NOMO-1 treated with DMSO at 0.1 percent for 48 hours (cell line): Measurements from ENCODE around the gene CLINT1.
"Not testable (repeated sequence)": the region's sequence is repeated elsewhere in the genome, so short reads cannot be mapped to it uniquely, and the experiment has no call there.

Source experiments
- DNase-seq: peaks from one replicate; lab custom pipeline; 2025; ENCODE audit not compliant: unreplicated experiment; lab: John Stamatoyannopoulos, UW

CLINT1 gene

DNA sequence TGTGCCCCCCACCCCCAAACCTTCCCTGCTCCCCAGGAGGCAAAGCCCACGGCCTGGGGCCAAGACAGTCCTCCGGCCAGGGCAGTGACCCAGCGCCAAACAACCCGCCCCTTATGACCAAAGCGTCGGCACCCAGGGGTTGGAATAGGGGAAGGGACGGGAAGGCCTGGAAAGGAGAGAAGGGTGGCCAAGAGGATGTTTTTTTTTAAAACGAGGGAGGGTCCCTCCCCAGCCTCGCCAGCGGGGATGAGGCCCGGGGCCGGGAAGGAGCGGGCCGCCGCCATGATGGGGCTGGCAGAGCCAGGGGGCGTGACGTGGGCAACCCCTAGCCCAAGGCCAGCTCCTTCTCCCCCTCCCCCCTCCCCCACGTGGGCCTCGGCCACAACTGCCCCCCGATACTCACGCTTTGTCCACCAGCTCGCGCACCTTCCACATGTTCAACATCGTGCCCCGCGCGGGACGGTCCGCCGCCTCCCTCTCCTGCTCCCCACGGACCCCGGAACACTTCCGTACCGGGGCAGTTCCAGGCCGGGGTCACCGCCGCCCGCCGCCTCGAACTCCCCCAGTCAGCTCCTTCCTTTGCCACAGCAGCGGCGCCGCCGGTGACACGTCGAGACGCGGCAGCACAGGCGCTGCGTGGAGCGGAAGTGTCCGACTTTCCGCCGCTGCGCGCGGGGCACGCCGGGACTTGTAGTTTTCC is at the start of gene CLINT1:
Gene CLINT1 (minus strand): TSS at position 619 of the 700 bp plus-strand sequence. CDS start 175 bp downstream, at position 444.
- DNase-seq = peak; percentile 84

DNA sequence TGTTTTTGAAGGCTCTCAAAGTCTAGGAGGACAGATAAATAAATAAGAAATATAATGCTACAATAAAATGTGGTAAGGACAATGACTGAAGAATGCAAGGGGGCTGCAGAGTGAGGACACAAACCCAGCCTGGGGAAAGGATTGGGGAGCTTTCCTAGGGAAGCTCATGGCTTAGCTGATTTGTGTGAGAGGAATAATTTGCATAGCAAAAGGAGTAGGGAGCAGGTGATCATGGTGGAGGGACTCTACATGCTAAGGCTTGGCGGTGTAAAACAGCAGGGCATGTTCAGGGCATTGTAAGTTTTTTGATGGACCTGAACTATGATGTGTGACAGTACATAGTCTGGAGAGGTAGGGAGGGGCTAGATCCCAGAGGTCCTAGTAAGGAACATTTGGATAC is 49.5 kb upstream of the CLINT1 start:
- no peak for DNase-seq

GRCh38 chr5:157907479-157907878 is 48.5 kb upstream of the CLINT1 start:
- no peak for DNase-seq

DNA sequence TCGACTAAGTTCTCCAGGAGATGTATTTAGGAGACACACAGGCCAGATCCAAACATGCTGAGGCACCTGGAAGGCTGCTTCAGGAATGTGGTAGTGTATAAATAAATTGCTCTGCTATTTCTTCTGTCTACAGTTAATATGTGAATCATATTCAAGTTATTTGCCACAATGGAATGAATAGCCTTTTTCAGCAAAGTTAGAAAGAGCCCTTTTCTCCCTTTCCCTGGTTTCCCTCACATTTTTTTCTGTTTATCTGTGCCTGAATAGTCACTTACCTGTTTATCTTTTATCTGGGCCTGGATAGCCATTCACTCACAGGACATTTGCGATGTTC is 44.1 kb upstream of the CLINT1 start:
- DNase-seq = no peak

DNA sequence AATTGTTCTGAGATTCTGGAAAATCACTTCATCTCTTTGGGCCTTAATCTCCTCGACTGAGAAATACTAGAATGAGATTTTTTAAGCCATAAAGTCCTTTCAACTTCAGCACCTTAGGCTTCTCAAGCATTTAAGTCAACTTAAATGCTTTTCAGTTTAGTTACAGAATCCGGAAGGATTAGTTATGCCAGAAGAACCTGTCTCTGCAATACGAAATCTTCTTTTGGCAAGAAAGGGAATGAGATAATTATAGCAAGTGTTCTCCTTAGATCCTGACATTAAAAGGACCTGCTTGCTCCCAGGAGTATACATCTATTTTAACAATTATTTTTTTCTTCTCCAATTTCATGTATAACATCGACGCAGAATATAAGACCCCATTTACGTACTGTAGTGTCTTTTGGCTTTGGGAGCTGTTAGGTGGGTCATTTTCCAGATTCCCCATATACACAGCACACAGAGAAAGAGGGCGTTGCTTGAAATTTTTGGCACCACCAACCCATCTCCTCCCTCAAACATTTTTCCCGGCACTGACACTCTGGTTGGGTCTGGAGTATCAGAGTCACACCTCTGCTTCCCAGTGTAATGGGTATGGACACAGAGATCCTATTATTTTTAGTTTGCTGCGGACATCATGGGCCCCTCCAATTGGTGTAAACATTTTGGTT is 43.6 kb upstream of the CLINT1 start:
- no peak for DNase-seq

DNA sequence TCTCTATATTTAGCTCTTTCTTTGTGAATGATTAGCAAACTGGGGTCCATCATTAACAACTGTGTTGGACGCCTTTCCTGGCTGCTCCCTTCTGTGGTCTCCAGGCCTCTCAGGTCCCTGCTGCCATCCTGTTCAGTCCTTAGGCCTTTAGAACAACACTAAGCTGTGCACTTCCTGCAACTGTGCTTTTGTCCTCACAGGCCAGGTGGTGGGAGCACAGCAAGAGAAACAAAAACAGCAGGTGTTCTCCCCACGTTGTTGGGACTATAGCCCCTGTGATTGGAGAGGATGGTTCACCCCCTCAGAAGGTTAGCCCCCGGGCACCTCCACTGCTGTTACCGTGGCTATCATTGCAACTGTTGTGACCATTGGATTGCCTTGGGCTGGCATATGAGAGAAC is 41.7 kb upstream of the CLINT1 start:
- no peak for DNase-seq

DNA sequence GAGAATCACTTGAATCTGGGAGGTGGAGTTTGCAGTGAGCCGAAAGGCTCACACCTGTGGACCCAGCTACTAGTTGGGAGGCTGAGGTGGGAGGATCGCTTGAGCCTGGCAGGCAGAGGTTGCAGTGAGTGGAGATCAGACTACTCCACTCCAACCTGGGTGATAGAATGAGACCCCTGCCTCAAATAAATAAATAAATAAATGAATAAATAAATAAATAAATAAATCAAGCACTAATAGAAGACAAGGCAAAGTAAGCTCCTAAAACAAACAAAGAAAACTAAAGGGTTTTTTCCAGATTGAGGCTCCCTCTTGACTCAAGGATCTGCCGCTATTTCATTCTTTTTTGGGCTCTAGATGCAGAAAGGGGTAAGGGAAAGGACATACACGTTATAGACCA is 34.7 kb upstream of the CLINT1 start:
- no peak for DNase-seq

DNA sequence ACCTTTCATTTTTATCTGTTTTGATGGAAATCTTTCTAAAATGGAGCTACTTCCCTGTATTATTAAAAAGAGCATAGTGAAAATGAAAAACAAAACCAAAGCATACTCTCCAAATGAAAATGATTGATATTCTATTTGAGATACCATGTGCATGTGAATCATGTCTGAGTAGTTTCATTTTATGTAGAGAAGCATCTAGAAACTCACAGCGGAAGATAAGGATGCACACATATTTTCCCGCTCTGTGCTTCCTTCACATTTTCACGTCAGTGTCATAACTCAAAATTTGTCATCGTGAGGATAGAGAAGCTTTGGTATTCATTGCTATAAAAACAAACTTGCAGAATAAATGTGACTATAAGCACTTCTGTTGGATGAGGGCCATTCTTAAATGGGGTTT is 34.0 kb upstream of the CLINT1 start:
- DNase-seq = no peak

GRCh38 chr5:157890836-157891597 is 32.1 kb upstream of the CLINT1 start:
- DNase-seq = peak; percentile 64

GRCh38 chr5:157888814-157889532 is 30.0 kb upstream of the CLINT1 start:
- peak; percentile 51 for DNase-seq

- no peak for DNase-seq
Measured at GRCh38 chr5:157886796-157887380, 27.9 kb upstream of the CLINT1 start.

- DNase-seq = not testable (repeated sequence)
Measured at GRCh38 chr5:157885051-157885450, 26.1 kb upstream of the CLINT1 start.

DNA sequence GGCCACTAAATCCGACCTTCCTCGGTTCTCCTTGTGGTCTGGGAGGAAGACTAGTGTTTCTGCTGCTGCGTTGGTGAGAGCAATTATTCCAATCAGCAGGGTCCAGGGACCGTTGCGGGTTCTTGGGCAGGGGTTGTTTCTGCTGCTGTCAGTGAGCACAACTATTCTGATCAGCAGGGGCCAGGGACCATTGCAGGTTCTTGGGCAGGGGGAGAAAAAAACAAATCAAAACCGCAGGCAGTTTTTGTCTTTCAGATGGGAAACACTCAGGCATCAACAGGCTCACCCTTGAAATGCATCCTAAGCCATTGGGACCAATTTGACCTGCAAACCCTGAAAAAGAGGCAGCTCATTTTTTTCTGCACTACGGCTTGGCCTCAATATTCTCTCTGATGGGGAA is 22.6 kb upstream of the CLINT1 start:
- DNase-seq = not testable (repeated sequence)

- peak; percentile 69 for DNase-seq
Measured at GRCh38 chr5:157877821-157878220, 18.9 kb upstream of the CLINT1 start.

- no peak for DNase-seq
Measured at GRCh38 chr5:157874861-157875260, 15.9 kb upstream of the CLINT1 start.

DNA sequence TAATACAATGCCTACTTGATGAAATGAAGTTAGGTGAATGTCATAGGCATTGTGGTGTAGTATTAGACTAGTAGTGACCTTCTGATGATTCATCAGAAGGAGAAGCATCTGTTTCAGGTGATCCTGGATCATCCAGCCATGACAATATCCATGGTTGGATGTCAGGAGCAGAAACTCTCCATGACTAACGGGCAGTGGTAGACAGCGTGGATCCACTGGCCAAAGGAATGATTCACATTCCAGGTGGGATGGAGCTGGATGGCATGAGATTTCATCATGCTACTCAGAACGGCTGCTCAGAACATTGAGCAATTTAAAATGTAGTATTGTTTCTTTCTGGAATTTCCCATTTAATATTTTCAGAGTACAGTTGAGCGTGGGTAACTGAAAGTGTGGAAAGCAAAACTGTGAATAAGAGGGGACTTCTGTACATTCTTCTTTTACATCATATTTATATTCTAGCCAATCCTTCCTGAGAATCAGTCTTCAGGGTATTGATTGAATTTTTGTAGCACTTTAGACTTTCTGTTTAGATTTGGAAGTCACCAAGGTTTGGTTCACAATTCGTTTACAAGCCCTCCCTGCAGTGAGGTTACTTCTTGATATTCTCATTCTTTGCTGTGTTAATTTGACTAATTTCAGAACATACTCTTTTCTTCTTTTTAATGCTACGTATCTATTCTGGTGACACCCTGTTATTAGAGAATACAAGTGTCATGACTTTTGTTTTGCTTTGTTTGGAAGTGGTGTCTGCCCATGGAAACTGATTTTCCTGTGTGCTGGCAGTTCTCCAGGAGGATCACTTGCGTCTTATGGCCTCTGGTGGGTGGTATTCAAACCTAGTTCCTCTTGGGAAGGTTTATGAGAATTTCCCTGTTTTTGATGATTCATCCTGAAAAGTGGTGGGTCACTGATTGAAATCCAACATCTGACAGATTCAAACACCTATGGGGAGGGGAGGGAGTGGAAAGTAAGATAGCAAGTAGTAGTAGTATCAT is 12.2 kb upstream of the CLINT1 start:
- no peak for DNase-seq

DNA sequence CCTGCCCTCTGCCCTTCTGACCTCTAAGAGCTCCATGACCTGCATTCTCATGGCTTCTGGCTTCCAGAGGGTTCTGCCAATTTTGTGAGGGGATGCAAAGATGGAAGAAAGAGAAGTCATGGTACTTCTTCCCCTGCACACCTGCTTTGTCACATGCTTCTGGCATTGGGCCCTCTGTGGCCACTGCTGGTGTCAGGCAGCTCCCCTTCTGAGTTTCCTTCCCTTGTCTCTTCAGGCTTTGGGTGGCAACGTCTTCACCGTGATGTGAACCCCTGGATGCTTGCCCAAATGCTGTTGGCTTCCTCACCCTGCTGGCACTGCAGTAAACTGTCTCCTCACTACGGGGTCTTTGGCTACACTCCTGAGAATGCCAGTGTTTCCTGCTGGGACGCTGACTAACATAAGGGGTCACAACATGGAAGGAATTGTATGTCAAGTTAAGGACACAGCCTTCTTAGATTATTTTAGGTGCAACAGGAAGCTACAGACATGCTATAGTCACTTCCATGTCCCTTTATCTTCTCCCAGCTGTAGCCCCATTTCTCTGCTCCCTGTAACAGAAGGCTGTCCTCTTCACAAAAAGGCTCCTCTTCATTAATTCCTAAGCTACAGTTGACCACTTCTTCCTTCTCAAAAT is 8.9 kb upstream of the CLINT1 start:
- no peak for DNase-seq

DNA sequence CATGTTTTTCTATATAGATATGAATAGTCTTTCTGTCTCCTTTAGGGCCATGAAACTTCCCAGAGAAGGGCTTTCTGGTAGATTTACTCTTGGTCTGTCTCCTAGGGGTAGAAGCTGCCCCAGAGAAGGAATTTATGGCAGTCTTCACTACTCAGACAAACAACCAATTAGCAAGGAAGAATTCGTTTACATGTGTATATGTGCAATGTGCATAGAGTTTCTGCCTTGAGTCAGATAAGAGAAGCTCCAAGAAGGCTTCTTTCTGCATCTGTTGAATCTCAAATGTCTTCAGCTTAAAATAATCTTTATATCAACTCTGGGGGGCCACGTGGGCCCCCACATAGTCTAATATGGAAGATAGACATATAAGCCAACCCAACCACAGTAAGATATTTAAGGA is 7.6 kb upstream of the CLINT1 start:
- no peak for DNase-seq

DNA sequence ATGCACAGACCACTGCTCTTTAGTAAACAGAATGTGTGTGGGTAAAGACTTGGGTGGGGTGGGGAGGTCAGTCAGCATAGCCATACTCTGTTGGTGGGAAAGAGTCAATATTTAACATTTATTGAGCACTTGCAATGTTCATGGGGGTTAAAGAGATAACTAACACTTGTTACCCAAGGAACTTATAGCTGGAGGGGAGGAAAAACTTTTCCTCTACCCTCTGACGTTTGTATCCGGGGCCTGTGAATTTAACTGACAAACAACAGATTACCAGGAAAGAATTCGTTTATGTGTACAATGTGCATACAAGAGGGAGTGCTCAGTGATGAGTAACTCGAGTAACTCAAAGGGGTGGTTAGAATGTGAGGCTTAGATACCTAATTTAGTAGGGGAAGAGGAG is 6.8 kb upstream of the CLINT1 start:
- no peak for DNase-seq
